SK-N-SH (cell line): ENCODE data around the gene SPON1. TPM values are rescaled to one million over a fixed set of nuclear protein-coding genes. Genes with fewer than 3 reads are reported as not detected.

ENCODE experiments used
- CTCF ChIA-PET: fragments of 300-600, 350-600 bp; formaldehyde crosslinking; extraction: SDS; loops from one replicate; lab custom pipeline; 2021; lab: Yijun Ruan, JAX
- POLR2A ChIA-PET: fragments of 350-600 bp; sonication (Branson Sonifier 250); formaldehyde crosslinking; extraction: SDS; loops from one replicate; lab custom pipeline; 2020; ENCODE audit warnings: antibody characterized with exemption, inconsistent platforms; lab: Yijun Ruan, JAX
- DNase-seq: peaks from one replicate; pipeline ENCODE4 v3.0.0; 2012
- H2AFZ ChIP-seq: fragments of 200-600 bp; sonication (generic); 2 replicates; pipeline ENCODE4 v1.8.1; 2016; ENCODE audit warnings: antibody characterized with exemption, mild to moderate bottlenecking, low read depth
- H3F3A ChIP-seq: fragments of 200-600 bp; sonication (generic); replicated peaks from 2 replicates; pipeline ENCODE3; 2016; ENCODE audit warnings: antibody characterized with exemption, mild to moderate bottlenecking; ENCODE audit not compliant: insufficient read depth
- H3K27ac ChIP-seq, 2 experiments: fragments of 200-500 bp in 1 of 2; fragments of 200-600 bp in 1 of 2; sonication (Bioruptor generic) in 1 of 2; sonication (generic), shearing (Covaris generic) in 1 of 2; 2 replicates each; pipeline versions ENCODE4 v1.5.1 to v1.6.1; 2014 to 2016; ENCODE audit warnings: low read depth in 2 of 2, inconsistent platforms in 1 of 2, low read length in 1 of 2, mild to moderate bottlenecking in 1 of 2, mixed read lengths in 1 of 2
- H3K27me3 ChIP-seq: fragments of 200-600 bp; sonication (generic), shearing (Covaris generic); 2 replicates; pipeline ENCODE4 v1.6.1; 2016; ENCODE audit warnings: mixed run types; ENCODE audit not compliant: insufficient read depth
- H3K36me3 ChIP-seq, 2 experiments: fragments of 200-500 bp in 1 of 2; fragments of 200-600 bp in 1 of 2; sonication (Bioruptor generic) in 1 of 2; sonication (generic) in 1 of 2; replicated peaks in 1 of 2; 2 replicates each; pipeline versions ENCODE3 to v1.5.1; 2014 to 2016; ENCODE audit warnings: low read length in 1 of 2, mild to moderate bottlenecking in 1 of 2; ENCODE audit not compliant: insufficient read depth in 2 of 2, control insufficient read depth in 1 of 2
- H3K4me1 ChIP-seq, 2 experiments: fragments of 200-500 bp in 1 of 2; fragments of 200-600 bp in 1 of 2; sonication (Bioruptor generic) in 1 of 2; sonication (generic), shearing (Covaris generic) in 1 of 2; 2 replicates each; pipeline versions ENCODE4 v1.5.1 to v1.6.1; 2014 to 2016; ENCODE audit warnings: low read depth in 1 of 2, low read length in 1 of 2, mixed run types in 1 of 2; ENCODE audit not compliant: insufficient read depth in 2 of 2, control insufficient read depth in 1 of 2
- H3K4me2 ChIP-seq: fragments of 200-600 bp; sonication (generic), shearing (Covaris generic); 2 replicates; pipeline ENCODE4 v1.6.1; 2017; ENCODE audit warnings: mixed run types
- H3K4me3 ChIP-seq, 2 experiments: fragments of 200-500 bp in 1 of 2; fragments of 200-600 bp in 1 of 2; sonication (Bioruptor generic) in 1 of 2; sonication (generic), shearing (Covaris generic) in 1 of 2; 2 replicates each; pipeline versions ENCODE4 v1.5.1 to v1.8.1; 2014 to 2016; ENCODE audit warnings: low read depth in 2 of 2, inconsistent platforms in 1 of 2, low read length in 1 of 2, mild to moderate bottlenecking in 1 of 2, mixed read lengths in 1 of 2, moderate library complexity in 1 of 2
- H3K79me2 ChIP-seq: fragments of 200-600 bp; sonication (generic); 2 replicates; pipeline ENCODE4 v1.8.1; 2017; ENCODE audit warnings: mild to moderate bottlenecking; ENCODE audit not compliant: insufficient read depth
- H3K9ac ChIP-seq: fragments of 200-600 bp; sonication (generic); 2 replicates; pipeline ENCODE4 v1.6.1; 2017; ENCODE audit warnings: mixed run types
- H3K9me2 ChIP-seq: fragments of 200-600 bp; sonication (generic); 2 replicates; pipeline ENCODE4 v1.6.1; 2017; ENCODE audit warnings: mixed run types
- H3K9me3 ChIP-seq: fragments of 200-600 bp; sonication (generic); 2 replicates; pipeline ENCODE4 v1.6.1; 2017; ENCODE audit warnings: mixed run types, mild to moderate bottlenecking, moderate library complexity
- H4K20me1 ChIP-seq: fragments of 200-600 bp; sonication (generic); 2 replicates; pipeline ENCODE4 v1.6.1; 2017; ENCODE audit warnings: mild to moderate bottlenecking, mixed run types; ENCODE audit not compliant: insufficient read depth
- CHD2 ChIP-seq: fragments of 150-350 bp; IDR thresholded peaks from 2 replicates; pipeline ENCODE4 v1.6.1; 2018; ENCODE audit warnings: low read length; ENCODE audit not compliant: partially characterized antibody
- EP300 ChIP-seq, 2 experiments: IDR thresholded peaks; 2 replicates each; pipeline versions ENCODE4 v1.4.0 to v1.6.1; 2012; ENCODE audit warnings: borderline replicate concordance in 1 of 2, low read depth in 1 of 2, low read length in 1 of 2
- FOXM1 ChIP-seq: IDR thresholded peaks from 2 replicates; pipeline ENCODE4 v1.4.0; 2012; ENCODE audit warnings: low read depth, mild to moderate bottlenecking
- JUND ChIP-seq: IDR thresholded peaks from 2 replicates; pipeline ENCODE4 v1.4.0; 2012
- MXI1 ChIP-seq: IDR thresholded peaks from 2 replicates; pipeline ENCODE4 v1.6.1; 2012; ENCODE audit warnings: mild to moderate bottlenecking, low read depth, low read length, improper control_type of control experiment
- NFIC ChIP-seq: IDR thresholded peaks from 2 replicates; pipeline ENCODE4 v1.4.0; 2012; ENCODE audit warnings: borderline replicate concordance
- NRF1 ChIP-seq: IDR thresholded peaks from 2 replicates; pipeline ENCODE4 v1.6.1; 2012; ENCODE audit warnings: low read depth, mild to moderate bottlenecking, low read length
- POLR2AphosphoS5 ChIP-seq: IDR thresholded peaks from 2 replicates; pipeline ENCODE4 v1.6.1; 2012; ENCODE audit warnings: low read depth, low read length
- RFX5 ChIP-seq: IDR thresholded peaks from 2 replicates; pipeline ENCODE4 v1.6.1; 2012; ENCODE audit warnings: mild to moderate bottlenecking, improper control_type of control experiment, low read length
- RXRA ChIP-seq: IDR thresholded peaks from 2 replicates; pipeline ENCODE4 v1.4.0; 2012; ENCODE audit warnings: low read depth, mild to moderate bottlenecking, borderline replicate concordance
- TAF1 ChIP-seq: IDR thresholded peaks from 2 replicates; pipeline ENCODE4 v1.6.1; 2012; ENCODE audit warnings: low read depth, mild to moderate bottlenecking, low read length, moderate library complexity, borderline replicate concordance
- YY1 ChIP-seq: IDR thresholded peaks from 2 replicates; pipeline ENCODE4 v1.4.0; 2012; ENCODE audit warnings: low read depth, mild to moderate bottlenecking
- WGBS: methylation state at CpG from one replicate; pipeline ENCODE4 v1.1.6; 2017; ENCODE audit warnings: low lambda C conversion rate; 5-methylcytosine and 5-hydroxymethylcytosine counted together
- polyA plus RNA-seq, 3 experiments: library from polyadenylated mRNA; depleted of rRNA; stranded (reverse); fragments of >200 nt; gene quantifications; 2 replicates each; pipeline ENCODE4 v1.2.3, GENCODE V29; 2012
- TF ChIP-seq, protein P1 (sequence below): IDR thresholded peaks from 2 replicates; pipeline ENCODE4 v1.4.0; 2012; ENCODE audit warnings: low read depth, borderline replicate concordance
- TF ChIP-seq, protein P2 (sequence below): IDR thresholded peaks from 2 replicates; pipeline ENCODE4 v1.6.1; 2012; ENCODE audit warnings: mild to moderate bottlenecking, low read depth, low read length, moderate library complexity
- TF ChIP-seq, protein P3 (sequence below): fragments of 150-350 bp; IDR thresholded peaks from 2 replicates; pipeline ENCODE4 v1.6.1; 2017; ENCODE audit warnings: antibody characterized with exemption, low read length, low read depth, borderline replicate concordance
- TF ChIP-seq, protein P4 (sequence below): fragments of 200-600 bp; sonication (generic); IDR thresholded peaks from 2 replicates; pipeline ENCODE4 v1.6.1; 2017; ENCODE audit warnings: antibody characterized with exemption, mild to moderate bottlenecking, moderate library complexity
- TF ChIP-seq, protein P5 (sequence below): IDR thresholded peaks from 2 replicates; pipeline ENCODE4 v1.4.0; 2012; ENCODE audit warnings: low read depth, borderline replicate concordance
- TF ChIP-seq, protein P6 (sequence below): IDR thresholded peaks from 2 replicates; pipeline ENCODE4; 2012
- TF ChIP-seq, protein P7 (sequence below): fragments of 150-350 bp; IDR thresholded peaks from 2 replicates; pipeline ENCODE4 v1.6.1; 2016; ENCODE audit warnings: mild to moderate bottlenecking, low read depth, low read length

The SPON1 gene
- polyA plus RNA-seq, 1 of the 3 experiments (the other 2 are of a cell fraction) = not detected

DNA sequence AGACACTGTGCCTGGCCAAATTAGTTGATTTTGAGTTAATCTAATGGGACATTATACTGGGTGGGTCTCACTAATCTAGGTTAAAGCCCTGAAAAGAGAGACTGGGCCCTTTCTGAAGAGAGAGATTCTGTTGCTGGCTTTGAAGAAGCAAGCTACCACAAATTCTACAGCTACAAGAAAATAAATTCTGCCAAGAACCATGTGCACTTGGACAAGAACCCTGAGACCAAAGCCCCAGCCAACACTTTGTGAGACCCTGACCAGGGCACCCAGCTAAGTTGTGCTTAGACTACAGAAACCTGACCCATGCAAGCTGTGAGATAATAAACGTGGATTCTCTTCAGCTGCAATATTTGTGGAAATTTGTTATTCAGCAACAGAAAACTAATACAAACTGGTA, 20.1 kb upstream of the SPON1 start:
- no peak overlapping the region for H3K4me3 ChIP-seq
- no peak overlapping the region for H3K4me2 ChIP-seq
- no peaks in the 10 kb centered on the region for H3F3A ChIP-seq
- 14% methylated on average over 1 of the region's 1 CpG for WGBS
- no peaks in the 10 kb centered on the region for H3K36me3 ChIP-seq
- no peaks in the 10 kb centered on the region for H4K20me1 ChIP-seq
- no peaks in the 10 kb centered on the region for H3K9me3 ChIP-seq
- no peaks in the 10 kb centered on the region for H3K27me3 ChIP-seq
- H2AFZ ChIP-seq = no peak overlapping the region
- no peak overlapping the region for H3K27ac ChIP-seq
- no peaks in the 10 kb centered on the region for H3K79me2 ChIP-seq
- no peak overlapping the region for H3K9ac ChIP-seq
- CTCF ChIA-PET = interaction anchor here (1.0 to 1.8 kb wide), 4 partner anchors 14 to 308 kb away, joined by 3 to 4 read pairs (median 3); no protein-coding TSS in a partner anchor
- no peaks in the 10 kb centered on the region; a peak in 1 of 4 replicates for H3K4me1 ChIP-seq
- TF ChIP-seq POLR2AphosphoS5 (no peak), CHD2 (no peak), MXI1 (no peak), NFIC (no peak), EP300 (IDR thresholded peaks at IDR 0.05; ENCODE audit: borderline replicate concordance in 1 of 2, low read depth in 1 of 2, low read length in 1 of 2) (no peak), RXRA (no peak), NRF1 (no peak), RFX5 (no peak), JUND (no peak), FOXM1 (no peak), YY1 (no peak), TAF1 (no peak)
- TF ChIP-seq, protein P1, sequence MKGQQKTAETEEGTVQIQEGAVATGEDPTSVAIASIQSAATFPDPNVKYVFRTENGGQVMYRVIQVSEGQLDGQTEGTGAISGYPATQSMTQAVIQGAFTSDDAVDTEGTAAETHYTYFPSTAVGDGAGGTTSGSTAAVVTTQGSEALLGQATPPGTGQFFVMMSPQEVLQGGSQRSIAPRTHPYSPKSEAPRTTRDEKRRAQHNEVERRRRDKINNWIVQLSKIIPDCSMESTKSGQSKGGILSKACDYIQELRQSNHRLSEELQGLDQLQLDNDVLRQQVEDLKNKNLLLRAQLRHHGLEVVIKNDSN = no peak
- TF ChIP-seq, protein P2, sequence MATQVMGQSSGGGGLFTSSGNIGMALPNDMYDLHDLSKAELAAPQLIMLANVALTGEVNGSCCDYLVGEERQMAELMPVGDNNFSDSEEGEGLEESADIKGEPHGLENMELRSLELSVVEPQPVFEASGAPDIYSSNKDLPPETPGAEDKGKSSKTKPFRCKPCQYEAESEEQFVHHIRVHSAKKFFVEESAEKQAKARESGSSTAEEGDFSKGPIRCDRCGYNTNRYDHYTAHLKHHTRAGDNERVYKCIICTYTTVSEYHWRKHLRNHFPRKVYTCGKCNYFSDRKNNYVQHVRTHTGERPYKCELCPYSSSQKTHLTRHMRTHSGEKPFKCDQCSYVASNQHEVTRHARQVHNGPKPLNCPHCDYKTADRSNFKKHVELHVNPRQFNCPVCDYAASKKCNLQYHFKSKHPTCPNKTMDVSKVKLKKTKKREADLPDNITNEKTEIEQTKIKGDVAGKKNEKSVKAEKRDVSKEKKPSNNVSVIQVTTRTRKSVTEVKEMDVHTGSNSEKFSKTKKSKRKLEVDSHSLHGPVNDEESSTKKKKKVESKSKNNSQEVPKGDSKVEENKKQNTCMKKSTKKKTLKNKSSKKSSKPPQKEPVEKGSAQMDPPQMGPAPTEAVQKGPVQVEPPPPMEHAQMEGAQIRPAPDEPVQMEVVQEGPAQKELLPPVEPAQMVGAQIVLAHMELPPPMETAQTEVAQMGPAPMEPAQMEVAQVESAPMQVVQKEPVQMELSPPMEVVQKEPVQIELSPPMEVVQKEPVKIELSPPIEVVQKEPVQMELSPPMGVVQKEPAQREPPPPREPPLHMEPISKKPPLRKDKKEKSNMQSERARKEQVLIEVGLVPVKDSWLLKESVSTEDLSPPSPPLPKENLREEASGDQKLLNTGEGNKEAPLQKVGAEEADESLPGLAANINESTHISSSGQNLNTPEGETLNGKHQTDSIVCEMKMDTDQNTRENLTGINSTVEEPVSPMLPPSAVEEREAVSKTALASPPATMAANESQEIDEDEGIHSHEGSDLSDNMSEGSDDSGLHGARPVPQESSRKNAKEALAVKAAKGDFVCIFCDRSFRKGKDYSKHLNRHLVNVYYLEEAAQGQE = no peak
- TF ChIP-seq, protein P3, sequence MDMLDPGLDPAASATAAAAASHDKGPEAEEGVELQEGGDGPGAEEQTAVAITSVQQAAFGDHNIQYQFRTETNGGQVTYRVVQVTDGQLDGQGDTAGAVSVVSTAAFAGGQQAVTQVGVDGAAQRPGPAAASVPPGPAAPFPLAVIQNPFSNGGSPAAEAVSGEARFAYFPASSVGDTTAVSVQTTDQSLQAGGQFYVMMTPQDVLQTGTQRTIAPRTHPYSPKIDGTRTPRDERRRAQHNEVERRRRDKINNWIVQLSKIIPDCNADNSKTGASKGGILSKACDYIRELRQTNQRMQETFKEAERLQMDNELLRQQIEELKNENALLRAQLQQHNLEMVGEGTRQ = no peak
- TF ChIP-seq, protein P4, sequence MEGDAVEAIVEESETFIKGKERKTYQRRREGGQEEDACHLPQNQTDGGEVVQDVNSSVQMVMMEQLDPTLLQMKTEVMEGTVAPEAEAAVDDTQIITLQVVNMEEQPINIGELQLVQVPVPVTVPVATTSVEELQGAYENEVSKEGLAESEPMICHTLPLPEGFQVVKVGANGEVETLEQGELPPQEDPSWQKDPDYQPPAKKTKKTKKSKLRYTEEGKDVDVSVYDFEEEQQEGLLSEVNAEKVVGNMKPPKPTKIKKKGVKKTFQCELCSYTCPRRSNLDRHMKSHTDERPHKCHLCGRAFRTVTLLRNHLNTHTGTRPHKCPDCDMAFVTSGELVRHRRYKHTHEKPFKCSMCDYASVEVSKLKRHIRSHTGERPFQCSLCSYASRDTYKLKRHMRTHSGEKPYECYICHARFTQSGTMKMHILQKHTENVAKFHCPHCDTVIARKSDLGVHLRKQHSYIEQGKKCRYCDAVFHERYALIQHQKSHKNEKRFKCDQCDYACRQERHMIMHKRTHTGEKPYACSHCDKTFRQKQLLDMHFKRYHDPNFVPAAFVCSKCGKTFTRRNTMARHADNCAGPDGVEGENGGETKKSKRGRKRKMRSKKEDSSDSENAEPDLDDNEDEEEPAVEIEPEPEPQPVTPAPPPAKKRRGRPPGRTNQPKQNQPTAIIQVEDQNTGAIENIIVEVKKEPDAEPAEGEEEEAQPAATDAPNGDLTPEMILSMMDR = no peak
- TF ChIP-seq, protein P5, sequence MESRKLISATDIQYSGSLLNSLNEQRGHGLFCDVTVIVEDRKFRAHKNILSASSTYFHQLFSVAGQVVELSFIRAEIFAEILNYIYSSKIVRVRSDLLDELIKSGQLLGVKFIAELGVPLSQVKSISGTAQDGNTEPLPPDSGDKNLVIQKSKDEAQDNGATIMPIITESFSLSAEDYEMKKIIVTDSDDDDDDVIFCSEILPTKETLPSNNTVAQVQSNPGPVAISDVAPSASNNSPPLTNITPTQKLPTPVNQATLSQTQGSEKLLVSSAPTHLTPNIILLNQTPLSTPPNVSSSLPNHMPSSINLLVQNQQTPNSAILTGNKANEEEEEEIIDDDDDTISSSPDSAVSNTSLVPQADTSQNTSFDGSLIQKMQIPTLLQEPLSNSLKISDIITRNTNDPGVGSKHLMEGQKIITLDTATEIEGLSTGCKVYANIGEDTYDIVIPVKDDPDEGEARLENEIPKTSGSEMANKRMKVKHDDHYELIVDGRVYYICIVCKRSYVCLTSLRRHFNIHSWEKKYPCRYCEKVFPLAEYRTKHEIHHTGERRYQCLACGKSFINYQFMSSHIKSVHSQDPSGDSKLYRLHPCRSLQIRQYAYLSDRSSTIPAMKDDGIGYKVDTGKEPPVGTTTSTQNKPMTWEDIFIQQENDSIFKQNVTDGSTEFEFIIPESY = no peak
- TF ChIP-seq, protein P6, sequence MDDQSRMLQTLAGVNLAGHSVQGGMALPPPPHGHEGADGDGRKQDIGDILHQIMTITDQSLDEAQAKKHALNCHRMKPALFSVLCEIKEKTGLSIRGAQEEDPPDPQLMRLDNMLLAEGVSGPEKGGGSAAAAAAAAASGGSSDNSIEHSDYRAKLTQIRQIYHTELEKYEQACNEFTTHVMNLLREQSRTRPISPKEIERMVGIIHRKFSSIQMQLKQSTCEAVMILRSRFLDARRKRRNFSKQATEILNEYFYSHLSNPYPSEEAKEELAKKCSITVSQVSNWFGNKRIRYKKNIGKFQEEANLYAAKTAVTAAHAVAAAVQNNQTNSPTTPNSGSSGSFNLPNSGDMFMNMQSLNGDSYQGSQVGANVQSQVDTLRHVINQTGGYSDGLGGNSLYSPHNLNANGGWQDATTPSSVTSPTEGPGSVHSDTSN = no peak
- TF ChIP-seq, protein P7, sequence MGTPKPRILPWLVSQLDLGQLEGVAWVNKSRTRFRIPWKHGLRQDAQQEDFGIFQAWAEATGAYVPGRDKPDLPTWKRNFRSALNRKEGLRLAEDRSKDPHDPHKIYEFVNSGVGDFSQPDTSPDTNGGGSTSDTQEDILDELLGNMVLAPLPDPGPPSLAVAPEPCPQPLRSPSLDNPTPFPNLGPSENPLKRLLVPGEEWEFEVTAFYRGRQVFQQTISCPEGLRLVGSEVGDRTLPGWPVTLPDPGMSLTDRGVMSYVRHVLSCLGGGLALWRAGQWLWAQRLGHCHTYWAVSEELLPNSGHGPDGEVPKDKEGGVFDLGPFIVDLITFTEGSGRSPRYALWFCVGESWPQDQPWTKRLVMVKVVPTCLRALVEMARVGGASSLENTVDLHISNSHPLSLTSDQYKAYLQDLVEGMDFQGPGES = no peak
- POLR2A ChIA-PET = no interaction called here
- no peak for DNase-seq
- no peaks in the 10 kb centered on the region for H3K9me2 ChIP-seq
